Ishikawa (cell line): ENCODE data around the gene ADAMTS12.

Experiments
- CREB1 ChIP-seq: IDR thresholded peaks from 2 replicates; pipeline ENCODE4 v1.6.1; 2012; ENCODE audit warnings: low read depth
- EP300 ChIP-seq: IDR thresholded peaks from 2 replicates; pipeline ENCODE4 v1.6.1; 2012; ENCODE audit warnings: borderline replicate concordance
- FOXM1 ChIP-seq: IDR thresholded peaks from 2 replicates; pipeline ENCODE4 v1.6.1; 2012; ENCODE audit warnings: low read depth, borderline replicate concordance
- REST ChIP-seq: IDR thresholded peaks from 2 replicates; pipeline ENCODE4 v1.6.1; 2012; ENCODE audit warnings: low read depth, mild to moderate bottlenecking
- TAF1 ChIP-seq: IDR thresholded peaks from 2 replicates; pipeline ENCODE4 v1.6.1; 2012; ENCODE audit warnings: low read depth, mild to moderate bottlenecking
- TCF12 ChIP-seq: IDR thresholded peaks from 2 replicates; pipeline ENCODE4 v1.6.1; 2012; ENCODE audit warnings: low read depth
- TF ChIP-seq, protein P1 (sequence below): IDR thresholded peaks from 2 replicates; pipeline ENCODE4 v1.6.1; 2012

DNA sequence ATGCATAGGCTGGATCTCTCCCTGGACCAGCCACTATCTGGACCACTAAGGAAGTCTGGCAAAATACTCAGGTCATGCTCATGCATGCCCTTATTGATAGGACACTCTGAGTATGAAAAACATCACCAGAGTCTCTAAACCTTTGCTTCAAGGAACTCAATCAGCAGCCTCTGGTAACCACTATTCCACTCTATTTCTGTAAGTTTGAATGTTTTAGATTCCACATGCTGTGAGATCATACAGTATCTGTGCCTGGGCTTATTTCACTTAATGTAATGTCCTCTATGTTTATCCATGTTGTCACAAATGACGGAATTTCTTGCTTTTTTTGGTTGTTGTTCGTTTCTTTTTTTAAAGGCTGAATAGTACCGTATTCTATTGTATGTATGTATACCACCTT is 382.8 kb downstream of the ADAMTS12 start:
- TF ChIP-seq TAF1 (no peak), EP300 (no peak), CREB1 (no peak), TCF12 (no peak), REST (no peak), FOXM1 (no peak)
- TF ChIP-seq, protein P1, sequence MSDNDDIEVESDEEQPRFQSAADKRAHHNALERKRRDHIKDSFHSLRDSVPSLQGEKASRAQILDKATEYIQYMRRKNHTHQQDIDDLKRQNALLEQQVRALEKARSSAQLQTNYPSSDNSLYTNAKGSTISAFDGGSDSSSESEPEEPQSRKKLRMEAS = no peak
